Stimulated activated CD4-positive, alpha-beta T cell treated with anti-CD3 and anti-CD28 coated beads, TNF-alpha, amount 100 ng/mL, for 1 hour (primary cell): ENCODE data around the gene RAPGEF1.
"Not testable (repeated sequence)": the region's sequence is repeated elsewhere in the genome, so short reads cannot be mapped to it uniquely, and the experiment has no call there.

ENCODE experiments used
- DNase-seq, 3 donors: peaks; one replicate each; pipeline ENCODE4 v3.0.0-alpha.2; 2020; ENCODE audit warnings: low read depth in 3 of 3, low spot score in 1 of 3

The RAPGEF1 gene

GRCh38 chr9:131731237-131731636, 8.6 kb downstream of the RAPGEF1 start:
- no peak for DNase-seq

- peak in 1 of 3 donors; percentile 53 for DNase-seq
Observed at GRCh38 chr9:131728961-131729360, 10.9 kb downstream of the RAPGEF1 start.

- DNase-seq: no peak
Observed at GRCh38 chr9:131728546-131728910, 11.3 kb downstream of the RAPGEF1 start.

- no peak for DNase-seq
Observed at GRCh38 chr9:131727795-131728545, 11.9 kb downstream of the RAPGEF1 start.

- DNase-seq: no peak
Observed at GRCh38 chr9:131727184-131727759, 12.6 kb downstream of the RAPGEF1 start.

GRCh38 chr9:131724683-131725082, 15.2 kb downstream of the RAPGEF1 start:
- no peak for DNase-seq

- DNase-seq: no peak
Observed at GRCh38 chr9:131723632-131724031, 16.2 kb downstream of the RAPGEF1 start.

- no peak for DNase-seq
Observed at GRCh38 chr9:131722255-131722654, 17.6 kb downstream of the RAPGEF1 start.

- no peak for DNase-seq
Observed at GRCh38 chr9:131721076-131721475, 18.8 kb downstream of the RAPGEF1 start.

- no peak for DNase-seq
Observed at GRCh38 chr9:131720330-131720729, 19.5 kb downstream of the RAPGEF1 start.

GRCh38 chr9:131719262-131719908, 20.5 kb downstream of the RAPGEF1 start:
- no peak for DNase-seq

- no peak for DNase-seq
Observed at GRCh38 chr9:131717719-131718460, 22.0 kb downstream of the RAPGEF1 start.

- no peak for DNase-seq
Observed at GRCh38 chr9:131715906-131716305, 24.0 kb downstream of the RAPGEF1 start.

- DNase-seq: no peak
Observed at GRCh38 chr9:131714821-131715220, 25.1 kb downstream of the RAPGEF1 start.

GRCh38 chr9:131714161-131714646, 25.7 kb downstream of the RAPGEF1 start:
- no peak for DNase-seq

GRCh38 chr9:131713016-131713415, 26.9 kb downstream of the RAPGEF1 start:
- no peak for DNase-seq

GRCh38 chr9:131712151-131712716, 27.6 kb downstream of the RAPGEF1 start:
- DNase-seq: no peak

GRCh38 chr9:131709771-131710431, 30.0 kb downstream of the RAPGEF1 start:
- no peak for DNase-seq

GRCh38 chr9:131709010-131709770, 30.7 kb downstream of the RAPGEF1 start:
- DNase-seq: not testable (repeated sequence)
